ENCODE results near the gene CD99L2. TPM values are rescaled to one million over a fixed set of nuclear protein-coding genes. Genes with fewer than 3 reads are reported as not detected.

Gene CD99L2
- total and polyA plus RNA-seq, 7 donors: 62.7 to 173 (median 118) TPM

DNA sequence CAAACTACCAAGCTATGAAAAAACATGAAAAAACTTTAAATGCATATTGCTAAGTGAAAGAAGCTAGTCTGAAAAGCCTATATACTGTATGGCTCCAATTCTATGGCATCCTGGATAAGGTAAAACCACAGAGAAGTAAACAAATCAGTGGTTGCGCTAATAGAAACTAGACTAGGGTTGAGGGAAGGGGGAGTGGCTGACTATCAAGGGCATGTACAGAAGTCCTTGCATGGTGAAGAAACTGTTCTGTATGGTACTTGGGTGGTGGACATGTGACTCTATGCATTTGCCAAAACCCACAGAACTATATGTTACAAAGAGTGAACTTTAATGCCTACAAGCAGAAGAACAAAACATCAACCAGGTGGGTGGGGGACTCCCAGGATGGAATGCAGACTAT lies 108.4 kb downstream of the CD99L2 start:
- H3K27me3 ChIP-seq (ENCODE audit: insufficient read depth in 3 of 3, low read length in 2 of 3): no peaks in the 10 kb centered on the region
- H3K36me3 ChIP-seq (ENCODE audit: insufficient read depth in 1 of 2, low read depth in 1 of 2): peaks cover 0 to 43% of the 10 kb centered on the region in 2 donors
- no peak overlapping the region for H3K27ac ChIP-seq
- no peaks in the 10 kb centered on the region for H3K9me3 ChIP-seq
- H3K4me1 ChIP-seq: no peaks in the 10 kb centered on the region
- no peak overlapping the region for H3K4me3 ChIP-seq
- ATAC-seq: no peak
- TF ChIP-seq, protein P1, sequence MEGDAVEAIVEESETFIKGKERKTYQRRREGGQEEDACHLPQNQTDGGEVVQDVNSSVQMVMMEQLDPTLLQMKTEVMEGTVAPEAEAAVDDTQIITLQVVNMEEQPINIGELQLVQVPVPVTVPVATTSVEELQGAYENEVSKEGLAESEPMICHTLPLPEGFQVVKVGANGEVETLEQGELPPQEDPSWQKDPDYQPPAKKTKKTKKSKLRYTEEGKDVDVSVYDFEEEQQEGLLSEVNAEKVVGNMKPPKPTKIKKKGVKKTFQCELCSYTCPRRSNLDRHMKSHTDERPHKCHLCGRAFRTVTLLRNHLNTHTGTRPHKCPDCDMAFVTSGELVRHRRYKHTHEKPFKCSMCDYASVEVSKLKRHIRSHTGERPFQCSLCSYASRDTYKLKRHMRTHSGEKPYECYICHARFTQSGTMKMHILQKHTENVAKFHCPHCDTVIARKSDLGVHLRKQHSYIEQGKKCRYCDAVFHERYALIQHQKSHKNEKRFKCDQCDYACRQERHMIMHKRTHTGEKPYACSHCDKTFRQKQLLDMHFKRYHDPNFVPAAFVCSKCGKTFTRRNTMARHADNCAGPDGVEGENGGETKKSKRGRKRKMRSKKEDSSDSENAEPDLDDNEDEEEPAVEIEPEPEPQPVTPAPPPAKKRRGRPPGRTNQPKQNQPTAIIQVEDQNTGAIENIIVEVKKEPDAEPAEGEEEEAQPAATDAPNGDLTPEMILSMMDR (IDR thresholded peaks at IDR 0.05): no peak
- 96 to 100% (median 100%) methylated on average over 1 of the region's 1 CpG for WGBS, 3 donors
- intact Hi-C loops (cut with DNase I): no loop called here
- DNase-seq: no peak

DNA sequence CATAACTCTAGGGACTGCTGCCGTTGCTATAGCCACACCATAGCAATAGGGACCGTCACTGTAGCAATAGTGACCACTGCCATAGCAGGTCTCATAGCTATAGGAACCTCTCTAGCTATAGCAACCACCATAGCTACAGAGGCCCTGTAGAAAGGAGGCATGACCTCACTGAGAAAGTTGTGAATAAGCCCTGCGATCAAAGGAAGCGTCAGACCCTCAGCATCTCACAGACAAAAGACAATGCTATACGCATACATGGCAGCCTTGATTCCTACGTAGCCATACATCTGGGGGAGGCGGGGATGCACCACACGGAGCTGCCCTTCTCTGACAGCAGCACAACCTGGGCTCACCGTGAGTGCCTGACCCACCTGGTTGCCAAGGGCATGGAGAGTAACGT lies 116.8 kb downstream of the CD99L2 start:
- WGBS, 3 donors: 78 to 97% (median 96%) methylated on average over 10 of the region's 10 CpGs
- intact Hi-C loops (cut with DNase I): no loop called here
- ATAC-seq: no peak

DNA sequence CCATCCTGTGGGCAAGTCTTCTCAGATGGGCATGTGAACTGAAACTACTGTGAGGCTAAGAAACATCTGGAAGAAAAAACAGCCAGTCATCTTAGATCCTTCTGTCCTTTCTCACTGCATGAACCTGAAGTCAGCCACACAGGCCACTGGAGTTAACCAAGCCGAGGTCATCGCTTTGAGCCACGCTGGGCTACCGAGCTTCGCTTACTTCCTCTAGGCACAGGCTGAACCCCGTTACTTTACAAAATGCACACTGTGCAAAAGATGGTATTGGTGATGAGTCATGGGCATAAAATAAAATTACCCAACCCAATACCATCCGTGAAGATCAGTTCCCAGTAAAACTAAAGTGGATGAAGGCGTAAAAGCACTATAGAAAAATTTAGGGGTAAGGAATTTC lies 119.1 kb downstream of the CD99L2 start:
- Histone ChIP-seq H3K9me3 (no peaks in the 10 kb centered on the region), H3K4me3 (no peak overlapping the region), H3K27me3 (ENCODE audit: insufficient read depth in 3 of 3, low read length in 2 of 3) (no peaks in the 10 kb centered on the region), H3K27ac (no peak overlapping the region), H3K4me1 (no peaks in the 10 kb centered on the region), H3K36me3 (ENCODE audit: insufficient read depth in 1 of 2, low read depth in 1 of 2) (peaks cover 0 to 23% of the 10 kb centered on the region in 2 donors)
- 63 to 93% (median 70%) methylated on average over 8 of the region's 8 CpGs for WGBS, 3 donors
- ATAC-seq (peak; percentile 35 to 64 (median 49)), DNase-seq (no peak)
- TF ChIP-seq, protein P1 (IDR thresholded peaks at IDR 0.05): no peak
- intact Hi-C loops (cut with DNase I): loop anchor here in 1 of 2 donors (10.0 kb wide), 1 partner anchor 115 kb away; the partner anchor contains the start of gene CD99L2

More for the DNA sequence above, 116.8 kb downstream of the CD99L2 start:
- Histone ChIP-seq H3K4me3 (no peak overlapping the region), H3K4me1 (no peaks in the 10 kb centered on the region), H3K9me3 (no peaks in the 10 kb centered on the region), H3K36me3 (ENCODE audit: insufficient read depth in 1 of 2, low read depth in 1 of 2) (peaks cover 0 to 5% of the 10 kb centered on the region in 2 donors), H3K27me3 (ENCODE audit: insufficient read depth in 3 of 3, low read length in 2 of 3) (no peaks in the 10 kb centered on the region), H3K27ac (no peak overlapping the region)
- no peak for DNase-seq
- TF ChIP-seq, protein P1 (IDR thresholded peaks at IDR 0.05): no peak

DNA sequence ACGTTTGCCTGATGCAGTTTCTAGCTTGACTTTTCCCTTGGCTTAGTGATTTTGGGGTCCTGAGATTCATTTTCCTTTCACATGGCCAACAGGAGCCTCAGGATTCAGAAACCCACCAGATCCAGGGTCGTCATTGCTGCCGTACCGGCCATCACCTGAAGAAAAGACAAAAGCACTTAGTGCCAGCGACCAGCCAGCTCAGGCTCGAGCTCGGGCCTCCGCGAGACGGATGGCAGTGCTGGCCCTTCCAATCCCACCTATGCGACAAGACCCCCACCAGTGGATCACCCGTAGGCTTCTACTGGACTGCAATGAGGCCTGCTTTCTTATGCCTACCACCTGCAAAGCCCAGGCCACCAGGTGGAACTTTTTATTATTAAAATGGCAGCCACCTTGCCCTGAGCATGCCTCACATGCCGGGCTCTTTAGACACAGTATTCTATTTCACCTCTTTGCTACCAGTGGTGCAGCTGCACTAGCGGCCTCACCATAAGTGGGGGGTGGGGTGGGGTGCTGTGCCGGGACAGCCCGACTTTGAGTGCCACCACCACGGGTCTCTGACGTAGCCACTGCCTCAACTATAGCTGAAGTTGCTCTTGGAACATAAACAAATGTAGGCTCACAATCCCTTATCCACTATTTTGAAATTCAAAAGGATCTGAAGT lies 121.0 kb downstream of the CD99L2 start:
- Histone ChIP-seq H3K4me1 (no peaks in the 10 kb centered on the region), H3K27me3 (ENCODE audit: insufficient read depth in 3 of 3, low read length in 2 of 3) (no peaks in the 10 kb centered on the region), H3K4me3 (no peak overlapping the region), H3K9me3 (no peaks in the 10 kb centered on the region), H3K27ac (no peak overlapping the region), H3K36me3 (ENCODE audit: insufficient read depth in 1 of 2, low read depth in 1 of 2) (peaks cover 0 to 29% of the 10 kb centered on the region in 2 donors)
- intact Hi-C loops (cut with DNase I): loop anchor here in 1 of 2 donors (10.0 kb wide), 1 partner anchor 117 kb away; the partner anchor contains the start of gene CD99L2
- 72 to 93% (median 81%) methylated on average over 18 of the region's 18 CpGs for WGBS, 3 donors
- TF ChIP-seq, protein P1 (IDR thresholded peaks at IDR 0.05): no peak
- ATAC-seq: peak in 2 of 4 donors; percentile 54 to 58
- no peak for DNase-seq
